H1 (cell line): ENCODE results near the gene MYRIP. TPM values are rescaled to one million over a fixed set of nuclear protein-coding genes. Genes with fewer than 3 reads are reported as not detected.
A peak's percentile ranks its signal among the peaks of the same experiment; 100 is the strongest.

Experiments
- CTCF ChIA-PET: fragments of 300-600 bp; sonication (Branson Sonifier 250); formaldehyde crosslinking; loops from one replicate; lab custom pipeline; 2021; ENCODE audit not compliant: partially characterized antibody; lab: Charles Lee
- POLR2A ChIA-PET: fragments of 300-600 bp; sonication (Branson Sonifier 250); formaldehyde crosslinking; loops from one replicate; lab custom pipeline; 2021; ENCODE audit warnings: inconsistent platforms; ENCODE audit not compliant: partially characterized antibody; lab: Charles Lee
- DNase-seq, 2 experiments: peaks; one replicate each; pipeline versions ENCODE4 v3.0.0 to v3.0.0-alpha.2; 2010 to 2022; ENCODE audit warnings: low spot score in 2 of 2, low read depth in 1 of 2, mixed read lengths in 1 of 2
- FAIRE-seq: peaks from 2 replicates; lab custom pipeline; 2011; peaks lifted over from hg19 to GRCh38; lab: Jason Lieb, UNC
- H2AFZ ChIP-seq: 2 replicates; pipeline ENCODE4 v1.8.1; 2012; ENCODE audit warnings: low read length, inconsistent platforms
- H2AK5ac ChIP-seq: 2 replicates; pipeline ENCODE4 v1.6.1; 2013; ENCODE audit warnings: low read depth, low read length
- H2BK120ac ChIP-seq: replicated peaks from 2 replicates; pipeline ENCODE3; 2013; ENCODE audit warnings: low read depth, low read length, inconsistent platforms
- H2BK12ac ChIP-seq: 2 replicates; pipeline ENCODE4 v1.6.1; 2013; ENCODE audit warnings: low read depth, low read length
- H2BK15ac ChIP-seq: 2 replicates; pipeline ENCODE4 v1.6.1; 2013; ENCODE audit warnings: low read length
- H2BK20ac ChIP-seq: 2 replicates; pipeline ENCODE4 v1.6.1; 2013; ENCODE audit warnings: low read length
- H2BK5ac ChIP-seq: 2 replicates; pipeline ENCODE4 v1.6.1; 2013; ENCODE audit warnings: low read depth, low read length
- H3K14ac ChIP-seq: 2 replicates; pipeline ENCODE4 v1.6.1; 2013; ENCODE audit warnings: inconsistent platforms; ENCODE audit not compliant: insufficient read length
- H3K18ac ChIP-seq: 2 replicates; pipeline ENCODE4 v1.6.1; 2013; ENCODE audit warnings: low read length; ENCODE audit errors: extremely low read depth
- H3K23ac ChIP-seq: 2 replicates; pipeline ENCODE4 v1.6.1; 2013; ENCODE audit warnings: inconsistent platforms; ENCODE audit not compliant: insufficient read length
- H3K23me2 ChIP-seq: 2 replicates; pipeline ENCODE4 v1.6.1; 2013; ENCODE audit warnings: low read depth, low read length
- H3K27ac ChIP-seq: 2 replicates; pipeline ENCODE4 v1.6.1; 2011; ENCODE audit warnings: low read depth, low read length, inconsistent platforms
- H3K27me3 ChIP-seq, 4 experiments: replicated peaks in 1 of 4; 1 replicate in 1 of 4; 2 replicates in 3 of 4; pipeline versions ENCODE4 v1.6.1 to v1.8.1; 2011 to 2013; ENCODE audit warnings: low read length in 3 of 4, mild to moderate bottlenecking in 3 of 4, inconsistent platforms in 2 of 4, mixed read lengths in 2 of 4, moderate library complexity in 1 of 4; ENCODE audit not compliant: control insufficient read depth in 3 of 4, insufficient read depth in 3 of 4; ENCODE audit errors: extremely low read depth in 1 of 4
- H3K36me3 ChIP-seq, 4 experiments: 2 replicates each; pipeline versions ENCODE4 v1.6.1 to v1.8.1; 2011 to 2013; ENCODE audit warnings: mild to moderate bottlenecking in 4 of 4, low read length in 3 of 4, moderate library complexity in 2 of 4, control low read depth in 1 of 4, inconsistent platforms in 1 of 4; ENCODE audit not compliant: insufficient read depth in 4 of 4, control insufficient read depth in 2 of 4
- H3K4ac ChIP-seq: replicated peaks from 2 replicates; pipeline ENCODE3; 2013; ENCODE audit warnings: low read length, low read depth, mixed read lengths, inconsistent platforms; ENCODE audit not compliant: insufficient read length
- H3K4me1 ChIP-seq, 4 experiments: replicated peaks in 1 of 4; 1 replicate in 1 of 4; 2 replicates in 3 of 4; pipeline versions ENCODE4 v1.6.1 to v1.8.1; 2011 to 2013; ENCODE audit warnings: low read length in 3 of 4, inconsistent platforms in 2 of 4, mixed read lengths in 1 of 4; ENCODE audit not compliant: insufficient read depth in 4 of 4, control insufficient read depth in 3 of 4
- H3K4me2 ChIP-seq, 2 experiments: 2 replicates each; pipeline versions ENCODE4 v1.6.1 to v1.8.1; 2011 to 2013; ENCODE audit warnings: low read depth in 2 of 2, low read length in 2 of 2, control low read depth in 1 of 2, inconsistent platforms in 1 of 2, mild to moderate bottlenecking in 1 of 2; ENCODE audit not compliant: insufficient read depth in 1 of 2
- H3K4me3 ChIP-seq, 4 experiments: fragments of 200-600, 300-600 bp in 1 of 4; sonication (generic), shearing (Covaris generic), sonication (Bioruptor Twin) in 1 of 4; 2 replicates each; pipeline versions ENCODE4 v1.5.1 to v1.8.1; 2011 to 2016; ENCODE audit warnings: low read length in 4 of 4, low read depth in 3 of 4, control low read depth in 2 of 4, inconsistent platforms in 2 of 4, mild to moderate bottlenecking in 2 of 4, mixed read lengths in 1 of 4, moderate library complexity in 1 of 4; ENCODE audit not compliant: insufficient read depth in 2 of 4; ENCODE audit errors: extremely low read depth in 1 of 4
- H3K56ac ChIP-seq: replicated peaks from 2 replicates; pipeline ENCODE3; 2013; ENCODE audit warnings: low read depth, mild to moderate bottlenecking, mixed read lengths, low read length, inconsistent platforms; ENCODE audit not compliant: insufficient read length
- H3K79me1 ChIP-seq: 2 replicates; pipeline ENCODE4 v1.6.1; 2013; ENCODE audit warnings: low read depth, low read length, control low read depth
- H3K79me2 ChIP-seq, 2 experiments: 2 replicates each; pipeline versions ENCODE4 v1.6.1 to v1.8.1; 2012 to 2013; ENCODE audit warnings: low read length in 2 of 2, mild to moderate bottlenecking in 2 of 2, inconsistent platforms in 1 of 2; ENCODE audit not compliant: insufficient read depth in 2 of 2, control insufficient read depth in 1 of 2
- H3K9ac ChIP-seq, 4 experiments: replicated peaks in 1 of 4; 1 replicate in 1 of 4; 2 replicates in 3 of 4; pipeline versions ENCODE4 v1.6.1 to v1.8.1; 2011 to 2013; ENCODE audit warnings: low read depth in 3 of 4, low read length in 3 of 4, control low read depth in 2 of 4, mild to moderate bottlenecking in 2 of 4, moderate library complexity in 2 of 4, inconsistent platforms in 1 of 4; ENCODE audit errors: extremely low read depth in 1 of 4
- H3K9me3 ChIP-seq, 2 experiments: 2 replicates each; pipeline versions ENCODE4 v1.6.1 to v1.8.1; 2012 to 2013; ENCODE audit warnings: mild to moderate bottlenecking in 2 of 2, moderate library complexity in 2 of 2, control low read depth in 1 of 2, inconsistent platforms in 1 of 2, low read depth in 1 of 2, low read length in 1 of 2, mixed read lengths in 1 of 2; ENCODE audit not compliant: insufficient read depth in 2 of 2
- H4K20me1 ChIP-seq, 2 experiments: replicated peaks in 1 of 2; 2 replicates each; pipeline versions ENCODE3 to v1.8.1; 2011 to 2013; ENCODE audit warnings: inconsistent platforms in 2 of 2, low read length in 2 of 2, mild to moderate bottlenecking in 1 of 2; ENCODE audit not compliant: insufficient read depth in 2 of 2, control insufficient read depth in 1 of 2
- H4K5ac ChIP-seq: 2 replicates; pipeline ENCODE4 v1.6.1; 2013; ENCODE audit warnings: low read length, low read depth, mixed read lengths, inconsistent platforms; ENCODE audit not compliant: insufficient read length
- H4K8ac ChIP-seq: 2 replicates; pipeline ENCODE4 v1.8.0; 2013; ENCODE audit warnings: mild to moderate bottlenecking, moderate library complexity, low read length, inconsistent platforms; ENCODE audit not compliant: insufficient read depth; ENCODE audit errors: extremely low read depth
- H4K91ac ChIP-seq: replicated peaks from 2 replicates; pipeline ENCODE3; 2013; ENCODE audit warnings: low read length, mixed read lengths, inconsistent platforms; ENCODE audit not compliant: insufficient read length
- CEBPB ChIP-seq: IDR thresholded peaks from 2 replicates; pipeline ENCODE4 v1.6.1; 2012; ENCODE audit warnings: low read depth, low read length
- HDAC6 ChIP-seq: IDR thresholded peaks from one replicate; pipeline ENCODE4 v1.7.1; 2012; ENCODE audit warnings: low read depth, mild to moderate bottlenecking, inconsistent platforms, low read length, moderate library complexity
- PHF8 ChIP-seq: fragments of 200-600 bp; sonication (generic); conservative IDR thresholded peaks from 2 replicates; pipeline ENCODE4 v1.7.1; 2012; ENCODE audit warnings: low read depth, mild to moderate bottlenecking, inconsistent platforms, low read length, moderate library complexity
- POLR2A ChIP-seq, 2 experiments: IDR thresholded peaks; 1 replicate in 1 of 2; 2 replicates in 1 of 2; pipeline ENCODE4 v1.6.1; 2011; ENCODE audit warnings: low read depth in 2 of 2, low read length in 2 of 2, mild to moderate bottlenecking in 2 of 2; ENCODE audit errors: control extremely low read depth in 1 of 2
- RXRA ChIP-seq: IDR thresholded peaks from 2 replicates; pipeline ENCODE4 v1.6.1; 2011; ENCODE audit warnings: low read depth, mild to moderate bottlenecking, low read length, moderate library complexity; ENCODE audit not compliant: insufficient read depth
- SP2 ChIP-seq: IDR thresholded peaks from 2 replicates; pipeline ENCODE4 v1.6.1; 2012; ENCODE audit warnings: mild to moderate bottlenecking, low read length, inconsistent platforms
- SUZ12 ChIP-seq: fragments of 200-600 bp; sonication (generic); IDR thresholded peaks from 2 replicates; pipeline ENCODE4 v1.6.1; 2012; ENCODE audit warnings: mild to moderate bottlenecking, inconsistent platforms, low read length, moderate library complexity, mixed read lengths
- WGBS, 2 experiments: shearing (Covaris generic) in 1 of 2; methylation state at CpG; one replicate each; pipeline versions ENCODE4 v1.1.6 to v1.1.7; 2013 to 2015; ENCODE audit warnings: low lambda C conversion rate in 2 of 2, mixed read lengths in 2 of 2, inconsistent platforms in 1 of 2, low coverage in 1 of 2, missing lambda C conversion rate in 1 of 2; ENCODE audit not compliant: insufficient replicate concordance in 2 of 2, insufficient coverage in 1 of 2, insufficient read length in 1 of 2; ENCODE audit errors: extremely low coverage in 1 of 2, missing lambda C conversion rate in 1 of 2; 5-methylcytosine and 5-hydroxymethylcytosine counted together
- polyA plus RNA-seq, 7 experiments: library from polyadenylated mRNA; depleted of rRNA in 3 of 7; stranded (reverse) in 5 of 7; unstranded in 2 of 7; fragments of >200 nt in 5 of 7; fragments of 200-250 nt in 2 of 7; gene quantifications; 1 replicate in 5 of 7; 2 replicates in 1 of 7; 4 replicates in 1 of 7; pipeline versions ENCODE4 v1.2.1 to v1.2.3, GENCODE V29; 2011 to 2013; ENCODE audit warnings: missing spikeins in 2 of 7, mixed read lengths in 2 of 7
- total RNA-seq: library from RNA; stranded (reverse); fragmentation: NEBNext Ultra II Directional; extraction: Animal tissue kit (Norgen Biotek cat#: 25700); gene quantifications from 2 replicates; pipeline ENCODE4 v1.2.1, GENCODE V29; 2021

Gene MYRIP
- total and polyA plus RNA-seq, 2 of the 8 experiments (the other 6 are each of a cell fraction or from before 2014, with no cell fraction given): 0.54 to 4.3 TPM

GRCh38 chr3:39892068-39892467 is 82.7 kb downstream of the MYRIP start:
- no peaks in the 10 kb centered on the region for H3K9me3 ChIP-seq
- H3K4me3 ChIP-seq: no peak overlapping the region
- H3K4me1 ChIP-seq: peaks cover 0 to 4% (median 1%) of the 10 kb centered on the region in 4 experiments; a peak in 2 of 7 replicates
- no peak overlapping the region for H2AK5ac ChIP-seq
- H3K79me1 ChIP-seq: no peaks in the 10 kb centered on the region
- H3K79me2 ChIP-seq: no peaks in the 10 kb centered on the region
- H3K4ac ChIP-seq: peak overlapping the region; percentile 32
- no peak overlapping the region for H2BK20ac ChIP-seq
- DNase-seq (no peak), FAIRE-seq (peak; percentile 19)
- no peak overlapping the region for H3K4me2 ChIP-seq
- 47% methylated on average over 1 of the region's 1 CpG; no CpG with 5 or more reads in 1 of the 2 experiments for whole genome bisulfite sequencing, 2 experiments
- H2BK15ac ChIP-seq: no peak overlapping the region
- no peak overlapping the region for H3K23ac ChIP-seq
- H4K5ac ChIP-seq: no peak overlapping the region
- no peaks in the 10 kb centered on the region for H3K27me3 ChIP-seq
- POLR2A ChIA-PET: no interaction called here
- H2BK5ac ChIP-seq: no peak overlapping the region
- CTCF ChIA-PET: no interaction called here
- no peak overlapping the region for H2BK120ac ChIP-seq
- H4K20me1 ChIP-seq: no peaks in the 10 kb centered on the region
- 0 out of 2 replicates have a peak overlapping the region, but pooled peaks have one; percentile 68 for H2BK12ac ChIP-seq
- no peak overlapping the region for H3K18ac ChIP-seq
- no peak overlapping the region for H3K14ac ChIP-seq
- no peak overlapping the region for H4K8ac ChIP-seq
- no peak overlapping the region for H3K56ac ChIP-seq
- H3K9ac ChIP-seq: no peak overlapping the region
- H3K27ac ChIP-seq: no peak overlapping the region
- no peaks in the 10 kb centered on the region for H3K23me2 ChIP-seq
- no peaks in the 10 kb centered on the region for H3K36me3 ChIP-seq
- 0 out of 2 replicates have a peak overlapping the region, but pooled peaks have one; percentile 56 for H2AFZ ChIP-seq
- no peak for TF ChIP-seq SP2
- TF ChIP-seq POLR2A (IDR thresholded peaks at IDR 0.05; ENCODE audit: control extremely low read depth in 1 of 2, low read depth in 2 of 2, low read length in 2 of 2): no peak
- no peak for TF ChIP-seq HDAC6
- no peak for TF ChIP-seq PHF8
- TF ChIP-seq RXRA: no peak
- no peak for TF ChIP-seq CEBPB
- TF ChIP-seq SUZ12: no peak
- no peak overlapping the region for H4K91ac ChIP-seq
